ENCODE data around the gene RBM22. TPM values are rescaled to one million over a fixed set of nuclear protein-coding genes. Genes with fewer than 3 reads are reported as not detected.

The RBM22 gene
- total RNA-seq, 4 donors from 2014 or later = 24.7 to 41.6 (median 33.2) TPM

DNA sequence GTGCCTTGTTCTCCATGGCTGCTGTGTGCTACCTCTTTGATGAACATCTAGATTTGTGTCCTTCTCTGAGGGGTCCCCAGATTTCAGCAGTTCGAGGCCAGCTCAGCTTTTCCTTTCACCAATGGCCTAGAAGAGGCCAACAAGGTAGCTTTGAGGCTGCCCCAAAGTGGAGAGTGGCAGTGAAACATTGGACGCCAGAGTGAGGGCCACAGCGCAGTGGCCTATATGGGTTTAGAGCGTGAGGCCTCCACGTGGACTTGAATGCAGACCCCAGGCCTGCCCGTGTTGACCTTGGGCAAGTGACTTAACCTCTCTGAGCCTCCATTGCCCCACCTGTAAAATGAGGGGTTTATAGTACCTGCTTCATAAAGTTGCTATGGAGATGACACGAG is 28.0 kb downstream of the RBM22 start:
- 78 to 80% methylated on average over 7 of the region's 7 CpGs for WGBS, 2 donors
- TF ChIP-seq POLR2A (IDR thresholded peaks at IDR 0.05) = no peak
- no peak for TF ChIP-seq EP300 (IDR thresholded peaks at IDR 0.05)
- no peak for TF ChIP-seq CTCF (IDR thresholded peaks at IDR 0.05)
- peaks cover 0 to 49% (median 31%) of the 10 kb centered on the region in 4 donors for H3K4me1 ChIP-seq
- H3K9me3 ChIP-seq = no peaks in the 10 kb centered on the region
- H3K27me3 ChIP-seq = no peaks in the 10 kb centered on the region
- peaks cover 0 to 3% (median 0%) of the 10 kb centered on the region in 3 donors for H3K36me3 ChIP-seq
- peak overlapping the region in 2 of 4 donors; percentile 81 to 85 for H3K27ac ChIP-seq
- DNase-seq (ENCODE audit: low spot score in 2 of 2) = no peak
- H3K4me3 ChIP-seq = peak overlapping the region in 3 of 4 donors; percentile 45 to 58 (median 56)

DNA sequence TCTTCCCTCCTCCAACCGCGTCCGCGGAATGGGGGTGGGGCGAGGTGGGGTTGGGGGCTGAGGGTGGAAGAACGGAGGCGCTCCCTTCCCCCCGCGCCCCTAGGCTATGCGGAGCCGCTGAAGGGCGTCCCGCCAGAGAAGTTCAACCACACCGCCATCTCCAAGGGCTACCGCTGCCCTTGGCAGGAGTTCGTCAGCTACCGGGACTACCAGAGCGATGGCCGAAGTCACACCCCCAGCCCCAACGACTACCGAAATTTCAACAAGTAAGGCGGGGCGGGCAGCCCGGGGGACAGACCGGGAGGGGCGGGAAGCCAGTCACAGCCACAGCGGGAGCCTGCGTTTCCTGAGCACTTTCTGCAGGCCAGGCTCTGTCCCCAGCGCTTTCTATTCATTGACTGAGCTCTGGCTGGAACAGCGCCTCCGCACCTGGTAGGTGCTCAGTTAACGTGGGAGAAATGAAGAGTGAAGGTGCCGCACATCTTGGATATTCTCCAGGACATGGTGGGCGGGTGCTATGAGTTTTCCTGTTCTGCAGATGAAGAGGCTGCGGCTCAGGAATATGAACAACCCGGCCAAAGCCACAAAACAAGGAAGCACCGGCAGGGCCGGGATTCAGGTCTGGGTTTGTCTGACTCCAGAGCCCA is 28.5 kb downstream of the RBM22 start:
- peak overlapping the region; percentile 22 to 85 (median 59) for H3K27ac ChIP-seq
- H3K9me3 ChIP-seq = no peaks in the 10 kb centered on the region
- no peaks in the 10 kb centered on the region for H3K27me3 ChIP-seq
- peaks cover 0 to 49% (median 31%) of the 10 kb centered on the region in 4 donors for H3K4me1 ChIP-seq
- DNase-seq (ENCODE audit: low spot score in 2 of 2) = peak in 1 of 2 donors; percentile 54
- H3K4me3 ChIP-seq = peak overlapping the region; percentile 32 to 58 (median 50)
- H3K36me3 ChIP-seq = no peaks in the 10 kb centered on the region
- 7 to 21% methylated on average over 9 to 21 of the region's 38 CpGs for WGBS, 2 donors
- TF ChIP-seq EP300 (IDR thresholded peaks at IDR 0.05) (no peak), POLR2A (IDR thresholded peaks at IDR 0.05) (no peak), CTCF (IDR thresholded peaks at IDR 0.05) (no peak)

- Histone ChIP-seq H3K27ac (peak overlapping the region; percentile 22 to 85 (median 59)), H3K36me3 (no peaks in the 10 kb centered on the region), H3K9me3 (no peaks in the 10 kb centered on the region), H3K4me1 (peaks cover 0 to 49% (median 31%) of the 10 kb centered on the region in 4 donors), H3K27me3 (no peaks in the 10 kb centered on the region), H3K4me3 (peak overlapping the region; percentile 32 to 58 (median 50))
- no peak for TF ChIP-seq POLR2A (IDR thresholded peaks at IDR 0.05)
- no peak for TF ChIP-seq EP300 (IDR thresholded peaks at IDR 0.05)
- TF ChIP-seq CTCF (IDR thresholded peaks at IDR 0.05) = no peak
- WGBS, 2 donors = 9 to 12% methylated on average over 24 to 42 of the region's 51 CpGs
- no peak for DNase-seq (ENCODE audit: low spot score in 2 of 2)
Observed at GRCh38 chr5:150671509-150672236, 29.2 kb downstream of the RBM22 start.

DNA sequence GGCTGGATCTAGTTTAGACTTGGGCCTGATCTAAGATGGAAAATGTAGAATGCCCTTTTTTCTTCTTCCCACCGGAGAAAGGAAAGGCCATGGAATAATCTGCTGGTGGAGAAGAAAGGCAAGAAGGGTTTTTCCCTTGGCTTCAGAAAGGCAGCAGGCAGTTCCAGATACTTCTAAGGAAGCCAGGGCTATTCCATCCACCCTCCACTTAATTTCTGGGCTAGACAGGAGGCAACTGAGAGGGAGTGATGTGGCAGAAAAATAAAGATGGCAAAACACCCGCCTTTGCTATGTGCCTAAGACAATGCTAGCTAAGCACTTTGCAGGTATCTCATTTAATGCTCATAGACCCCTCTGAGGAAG is 29.9 kb downstream of the RBM22 start:
- 50 to 55% methylated on average over 2 of the region's 2 CpGs for WGBS, 2 donors
- H3K4me1 ChIP-seq = peaks cover 0 to 49% (median 31%) of the 10 kb centered on the region in 4 donors
- peak overlapping the region in 1 of 4 donors; percentile 56 for H3K4me3 ChIP-seq
- no peaks in the 10 kb centered on the region for H3K27me3 ChIP-seq
- H3K36me3 ChIP-seq = no peaks in the 10 kb centered on the region
- no peak for DNase-seq (ENCODE audit: low spot score in 2 of 2)
- no peaks in the 10 kb centered on the region for H3K9me3 ChIP-seq
- no peak for TF ChIP-seq CTCF (IDR thresholded peaks at IDR 0.05)
- TF ChIP-seq EP300 (IDR thresholded peaks at IDR 0.05) = no peak
- TF ChIP-seq POLR2A (IDR thresholded peaks at IDR 0.05) = no peak
- peak overlapping the region in 3 of 4 donors; percentile 37 to 85 (median 81) for H3K27ac ChIP-seq

All from tibial nerve (tissue), 4 donors.